Fibroblast of skin of left quadriceps (primary cell): ENCODE measurements around the gene CEP104.
A peak's percentile ranks its signal among the peaks of the same experiment; 100 is the strongest.

Source experiments
- DNase-seq, 2 experiments: peaks; one replicate each; pipeline ENCODE4 v3.0.0-alpha.2; 2013; ENCODE audit warnings: low read depth in 2 of 2

CEP104 gene

GRCh38 chr1:3856923-3857790, at the start of gene CEP104, which contains the start of gene DFFB:
Gene CEP104 (minus strand): TSS chr1:3857211. CDS start chr1:3852407, 4,804 bp downstream.
Gene DFFB (plus strand): TSS chr1:3857476. CDS start chr1:3857604, 128 bp downstream.
- DNase-seq: peak; percentile 52 to 55

DNA sequence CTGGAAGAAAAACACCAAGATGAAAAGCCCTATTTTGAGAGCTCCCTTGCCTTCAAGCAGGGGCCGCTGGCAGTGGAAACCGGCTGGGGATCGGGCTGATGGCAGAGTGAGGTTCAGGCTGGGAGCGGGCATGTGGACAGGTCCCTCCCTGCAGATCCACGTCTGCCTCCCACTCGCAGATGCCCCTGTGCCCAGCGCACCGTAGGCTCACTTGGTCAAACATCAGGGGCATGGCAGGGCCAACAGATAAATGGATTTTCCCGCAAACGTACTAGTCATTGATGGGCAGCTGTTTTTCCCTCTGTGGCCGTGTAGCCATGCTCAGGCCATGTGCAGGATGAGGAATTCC, 49.6 kb upstream of the CEP104 start:
- no peak for DNase-seq

GRCh38 chr1:3905953-3906671, 49.1 kb upstream of the CEP104 start:
- no peak for DNase-seq

DNA sequence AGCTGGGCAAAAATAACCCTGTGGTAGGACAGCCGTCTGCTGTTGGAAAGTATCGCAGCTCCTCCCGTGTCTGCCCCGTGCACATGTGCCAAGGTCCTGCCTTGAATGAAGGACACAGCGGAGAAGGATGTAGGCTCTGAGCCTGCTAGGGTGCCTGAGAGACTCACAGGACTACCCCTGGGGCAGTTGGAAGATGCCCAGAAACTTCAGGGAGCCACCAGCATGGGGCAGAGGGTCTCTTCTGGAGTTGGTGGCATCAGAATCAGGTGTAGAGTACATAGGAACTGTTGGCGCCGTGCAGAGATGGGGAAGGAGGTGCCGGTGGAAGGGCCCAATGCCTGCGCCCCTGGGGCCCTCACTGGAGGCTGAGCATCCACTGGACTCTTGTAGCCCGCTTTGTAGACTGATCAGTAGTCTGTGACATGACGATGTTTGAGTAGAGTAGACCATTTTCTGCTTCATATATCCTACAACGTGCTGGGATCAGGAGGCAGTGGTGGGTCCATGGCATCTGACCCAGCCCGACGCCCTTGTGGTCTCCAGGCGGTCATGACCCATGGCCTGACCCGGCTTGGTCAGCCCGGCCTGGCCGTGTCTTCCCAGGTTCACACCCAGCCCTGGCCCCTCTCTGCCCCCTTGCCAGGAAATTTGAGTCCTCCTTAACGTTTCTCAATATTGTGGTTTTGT, 48.4 kb upstream of the CEP104 start:
- no peak for DNase-seq

DNA sequence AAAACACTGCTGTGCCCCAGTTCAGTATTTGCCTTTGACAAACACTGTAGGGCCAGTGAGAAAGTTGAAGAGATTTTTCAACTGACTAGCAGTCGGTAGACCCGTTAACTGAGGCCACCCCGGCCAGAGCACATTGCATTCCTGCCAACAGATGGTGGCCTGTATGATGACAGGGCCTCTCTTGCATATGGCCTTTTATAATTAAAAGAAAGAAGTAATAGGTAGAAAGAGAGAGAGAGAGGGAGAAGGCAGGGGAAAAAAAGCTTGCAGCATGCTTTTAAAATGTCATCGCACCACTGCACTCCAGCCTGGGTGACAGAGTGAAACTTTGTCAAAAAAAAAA, 47.8 kb upstream of the CEP104 start:
- no peak for DNase-seq

GRCh38 chr1:3904006-3904842, 47.2 kb upstream of the CEP104 start:
- DNase-seq: no peak

- no peak for DNase-seq
Observed at GRCh38 chr1:3903141-3904005, 46.4 kb upstream of the CEP104 start.

DNA sequence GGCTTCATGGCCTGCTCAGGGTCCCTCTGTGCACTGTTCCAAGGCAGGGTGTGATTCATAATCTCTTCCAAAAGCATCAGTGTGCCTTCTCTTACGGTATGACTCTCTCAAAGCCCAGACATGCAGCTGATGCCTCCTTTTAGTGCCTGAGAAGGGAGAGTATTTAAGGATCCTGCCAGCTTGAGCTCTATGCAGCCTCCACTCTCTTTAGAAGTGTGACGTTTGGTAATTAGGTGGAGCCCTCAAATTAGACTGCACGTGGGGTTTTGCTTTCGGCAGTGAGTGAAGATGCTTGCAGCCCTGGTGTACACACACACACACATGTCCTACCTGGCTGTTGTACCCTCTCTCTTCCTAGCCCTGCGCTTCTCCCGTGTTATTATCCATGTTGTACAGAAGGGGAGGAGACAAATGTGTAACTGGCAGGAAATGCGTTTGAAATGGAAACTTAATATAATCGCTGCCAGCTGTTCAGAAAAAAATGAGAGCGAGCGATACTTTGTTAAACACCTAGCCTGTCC, 45.6 kb upstream of the CEP104 start:
- no peak for DNase-seq

GRCh38 chr1:3902111-3902511, 45.1 kb upstream of the CEP104 start:
- no peak for DNase-seq

GRCh38 chr1:3900969-3901529, 44.0 kb upstream of the CEP104 start:
- DNase-seq: peak; percentile 90 to 92

- peak; percentile 99 to 100 for DNase-seq
Observed at GRCh38 chr1:3900150-3900968, 43.3 kb upstream of the CEP104 start, which contains the start of gene C1orf174. Gene C1orf174 (minus strand): TSS chr1:3900272. CDS start chr1:3900186, 86 bp downstream.

- DNase-seq: no peak
Observed at GRCh38 chr1:3899754-3900149, 42.7 kb upstream of the CEP104 start.

GRCh38 chr1:3898994-3899753, 42.2 kb upstream of the CEP104 start:
- DNase-seq: no peak

DNA sequence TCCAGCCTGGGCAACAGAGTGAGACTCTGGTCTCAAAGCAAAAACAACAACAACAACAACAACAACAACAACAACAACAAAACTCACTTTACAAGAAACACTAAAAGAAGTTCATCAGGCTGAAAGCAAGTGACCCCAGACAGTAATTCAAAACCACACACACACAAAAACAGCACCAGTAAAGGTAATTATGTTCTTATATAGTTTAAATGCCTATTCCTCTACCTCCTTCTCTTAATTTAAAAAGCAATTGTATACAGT, 41.4 kb upstream of the CEP104 start:
- DNase-seq: no peak

DNA sequence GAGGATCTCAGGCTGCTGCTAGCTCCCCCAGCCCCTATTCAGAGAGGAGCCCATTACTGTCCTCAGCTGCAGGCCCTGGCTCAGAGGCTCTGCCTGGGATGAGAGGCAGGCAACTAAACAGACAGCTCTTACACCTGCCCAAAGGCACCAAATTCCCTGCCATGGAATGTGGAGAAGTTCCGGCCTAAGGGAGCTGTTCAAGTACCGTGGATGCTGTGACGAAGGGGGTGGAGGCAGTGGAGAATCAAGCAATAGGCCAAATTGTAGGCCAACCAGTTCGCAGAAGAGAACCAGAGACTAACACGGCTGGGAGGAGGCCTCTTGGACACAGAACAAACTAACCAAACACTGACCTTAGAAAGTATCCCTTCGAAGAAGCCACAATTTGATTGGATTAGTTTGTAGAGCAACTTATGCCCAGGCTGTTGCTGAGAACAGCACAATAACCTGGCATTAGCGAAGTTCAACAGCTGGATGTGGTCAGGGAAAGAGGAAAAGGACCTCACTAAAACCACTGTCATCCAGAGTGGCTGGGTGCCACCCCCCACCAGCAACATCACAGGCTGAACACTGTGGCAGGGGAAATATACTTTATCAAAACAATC, 39.5 kb upstream of the CEP104 start:
- DNase-seq: no peak

DNA sequence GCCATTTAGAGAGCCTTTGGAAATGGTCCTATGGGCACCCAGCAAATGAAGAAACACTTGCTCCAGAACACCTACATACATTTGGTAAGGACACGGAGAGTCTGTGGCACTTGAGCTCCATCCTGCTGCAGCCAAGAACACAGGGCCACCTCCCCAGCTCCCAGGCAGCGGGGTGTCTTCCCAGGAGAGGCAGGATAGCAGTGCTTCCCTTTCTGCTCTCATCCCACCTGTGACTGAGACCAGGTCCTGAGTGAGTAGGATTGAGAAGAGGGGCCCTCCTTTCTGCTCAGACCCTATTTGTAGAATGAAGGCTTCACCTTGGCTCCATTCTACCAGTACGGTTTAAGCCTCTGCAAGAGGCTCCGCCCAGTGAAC, 38.9 kb upstream of the CEP104 start:
- DNase-seq: no peak

GRCh38 chr1:3895279-3895950, 38.4 kb upstream of the CEP104 start:
- no peak for DNase-seq
